Measurements from ENCODE around the gene CFTR.

CFTR gene

GRCh38 chr7:117630501-117630900 lies 150.7 kb downstream of the CFTR start:
- TF ChIP-seq CTCF (IDR thresholded peaks at IDR 0.05): no peak
- H3K27ac ChIP-seq: no peak overlapping the region
- H3K4me3 ChIP-seq (ENCODE audit: low read depth in 1 of 2, low read length in 1 of 2): no peak overlapping the region
- no peaks in the 10 kb centered on the region for H3K36me3 ChIP-seq
- H3K4me1 ChIP-seq (ENCODE audit: control insufficient read depth in 1 of 2, insufficient read depth in 1 of 2, low read depth in 1 of 2, low read length in 1 of 2): no peaks in the 10 kb centered on the region
- no peaks in the 10 kb centered on the region for H3K9me3 ChIP-seq
- no peaks in the 10 kb centered on the region for H3K27me3 ChIP-seq

- no peaks in the 10 kb centered on the region for H3K9me3 ChIP-seq
- TF ChIP-seq CTCF (IDR thresholded peaks at IDR 0.05): no peak
- H3K4me3 ChIP-seq (ENCODE audit: low read depth in 1 of 2, low read length in 1 of 2): no peak overlapping the region
Observed at GRCh38 chr7:117630907-117631564, 151.2 kb downstream of the CFTR start.

GRCh38 chr7:117631652-117632051 lies 151.8 kb downstream of the CFTR start:
- Histone ChIP-seq H3K36me3 (no peaks in the 10 kb centered on the region), H3K4me3 (ENCODE audit: low read depth in 1 of 2, low read length in 1 of 2) (no peak overlapping the region), H3K27me3 (no peaks in the 10 kb centered on the region), H3K9me3 (no peaks in the 10 kb centered on the region), H3K4me1 (ENCODE audit: control insufficient read depth in 1 of 2, insufficient read depth in 1 of 2, low read depth in 1 of 2, low read length in 1 of 2) (no peaks in the 10 kb centered on the region), H3K27ac (no peak overlapping the region)
- TF ChIP-seq CTCF (IDR thresholded peaks at IDR 0.05): no peak

More at GRCh38 chr7:117630907-117631564, 151.2 kb downstream of the CFTR start:
- Histone ChIP-seq H3K4me1 (ENCODE audit: control insufficient read depth in 1 of 2, insufficient read depth in 1 of 2, low read depth in 1 of 2, low read length in 1 of 2) (no peaks in the 10 kb centered on the region), H3K36me3 (no peaks in the 10 kb centered on the region), H3K27me3 (no peaks in the 10 kb centered on the region), H3K27ac (no peak overlapping the region)

- TF ChIP-seq CTCF (IDR thresholded peaks at IDR 0.05): no peak
- H3K36me3 ChIP-seq: no peaks in the 10 kb centered on the region
- H3K27ac ChIP-seq: no peak overlapping the region
- H3K9me3 ChIP-seq: no peaks in the 10 kb centered on the region
- H3K27me3 ChIP-seq: no peaks in the 10 kb centered on the region
- H3K4me3 ChIP-seq (ENCODE audit: low read depth in 1 of 2, low read length in 1 of 2): no peak overlapping the region
- H3K4me1 ChIP-seq (ENCODE audit: control insufficient read depth in 1 of 2, insufficient read depth in 1 of 2, low read depth in 1 of 2, low read length in 1 of 2): no peaks in the 10 kb centered on the region
Observed at GRCh38 chr7:117637937-117638336, 158.1 kb downstream of the CFTR start.

GRCh38 chr7:117639966-117640365 lies 160.1 kb downstream of the CFTR start:
- no peaks in the 10 kb centered on the region for H3K9me3 ChIP-seq
- H3K36me3 ChIP-seq: no peaks in the 10 kb centered on the region
- no peak overlapping the region for H3K4me3 ChIP-seq (ENCODE audit: low read depth in 1 of 2, low read length in 1 of 2)
- no peaks in the 10 kb centered on the region for H3K4me1 ChIP-seq (ENCODE audit: control insufficient read depth in 1 of 2, insufficient read depth in 1 of 2, low read depth in 1 of 2, low read length in 1 of 2)
- no peak for TF ChIP-seq CTCF (IDR thresholded peaks at IDR 0.05)
- no peaks in the 10 kb centered on the region for H3K27me3 ChIP-seq
- H3K27ac ChIP-seq: no peak overlapping the region
